ENCODE measurements around the gene KLHDC8A. TPM values are rescaled to one million over a fixed set of nuclear protein-coding genes. Genes with fewer than 3 reads are reported as not detected.

Gene KLHDC8A
- total and polyA plus RNA-seq, 2 of the 13 experiments (the other 11 are each of a cell fraction or from before 2014, with no cell fraction given), result not detected

- TF ChIP-seq DZIP1 (CRISPR knock-in tag; IDR thresholded peaks at IDR 0.05) (no peak), ZNF460 (CRISPR knock-in tag; IDR thresholded peaks at IDR 0.05; ENCODE audit: borderline replicate concordance) (no peak), HMG20B (CRISPR knock-in tag; conservative IDR thresholded peaks at IDR 0.05) (no peak), KDM3A (CRISPR knock-in tag; IDR thresholded peaks at IDR 0.05; ENCODE audit: low read depth) (0 out of 2 replicates have a peak, but pooled peaks have one; percentile 50), SIX4 (CRISPR knock-in tag; IDR thresholded peaks at IDR 0.05) (no peak), SIN3B (IDR thresholded peaks at IDR 0.05; ENCODE audit: low read length) (no peak), ATM (IDR thresholded peaks at IDR 0.05; ENCODE audit: borderline replicate concordance) (no peak), RAD21 (CRISPR knock-in tag; IDR thresholded peaks at IDR 0.05) (peak; percentile 81), GZF1 (CRISPR knock-in tag; IDR thresholded peaks at IDR 0.05) (no peak), ZNF777 (CRISPR knock-in tag; IDR thresholded peaks at IDR 0.05) (no peak), ESRRA (CRISPR knock-in tag; IDR thresholded peaks at IDR 0.05; ENCODE audit: low read depth) (no peak), KLF16 (CRISPR knock-in tag; IDR thresholded peaks at IDR 0.05) (0 out of 4 replicates have a peak, but pooled peaks of 1 of the 2 experiments have one; percentile 26), CHD4 (IDR thresholded peaks at IDR 0.05; ENCODE audit: borderline replicate concordance, low read length) (no peak), ZNF576 (CRISPR knock-in tag; IDR thresholded peaks at IDR 0.05) (no peak), ZNF335 (CRISPR knock-in tag; IDR thresholded peaks at IDR 0.05) (no peak), XRCC5 (optimal IDR thresholded peaks at IDR 0.05; ENCODE audit: low read length) (peak; percentile 98), KMT2A (CRISPR knock-in tag; IDR thresholded peaks at IDR 0.05) (no peak), SP140L (CRISPR knock-in tag; IDR thresholded peaks at IDR 0.05; ENCODE audit: borderline replicate concordance) (no peak), TFE3 (CRISPR knock-in tag; IDR thresholded peaks at IDR 0.05) (no peak), CBX5 (CRISPR knock-in tag; IDR thresholded peaks at IDR 0.05; ENCODE audit: borderline replicate concordance) (0 out of 2 replicates have a peak, but pooled peaks have one; percentile 48), GFI1 (CRISPR knock-in tag; IDR thresholded peaks at IDR 0.05; ENCODE audit: borderline replicate concordance) (no peak), ZNF556 (CRISPR knock-in tag; IDR thresholded peaks at IDR 0.05; ENCODE audit: borderline replicate concordance) (no peak), DMAP1 (CRISPR knock-in tag; IDR thresholded peaks at IDR 0.05) (no peak)
- TF ChIP-seq, protein P1, sequence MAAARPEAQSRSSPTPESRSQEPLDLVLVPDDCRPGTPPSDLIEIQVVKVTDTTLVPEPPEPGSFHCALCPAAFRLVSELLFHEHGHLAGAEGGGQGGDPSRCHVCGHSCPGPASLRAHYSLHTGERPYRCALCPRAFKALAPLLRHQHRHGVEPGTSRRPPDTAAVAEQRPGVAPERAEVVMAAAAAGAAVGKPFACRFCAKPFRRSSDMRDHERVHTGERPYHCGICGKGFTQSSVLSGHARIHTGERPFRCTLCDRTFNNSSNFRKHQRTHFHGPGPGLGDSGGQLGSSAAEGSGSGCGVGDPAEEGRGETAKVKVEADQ (CRISPR knock-in tag; IDR thresholded peaks at IDR 0.05; ENCODE audit: borderline replicate concordance), result no peak
- TF ChIP-seq, protein P2, sequence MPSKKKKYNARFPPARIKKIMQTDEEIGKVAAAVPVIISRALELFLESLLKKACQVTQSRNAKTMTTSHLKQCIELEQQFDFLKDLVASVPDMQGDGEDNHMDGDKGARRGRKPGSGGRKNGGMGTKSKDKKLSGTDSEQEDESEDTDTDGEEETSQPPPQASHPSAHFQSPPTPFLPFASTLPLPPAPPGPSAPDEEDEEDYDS (CRISPR knock-in tag; IDR thresholded peaks at IDR 0.05), result no peak
- TF ChIP-seq, protein P3, sequence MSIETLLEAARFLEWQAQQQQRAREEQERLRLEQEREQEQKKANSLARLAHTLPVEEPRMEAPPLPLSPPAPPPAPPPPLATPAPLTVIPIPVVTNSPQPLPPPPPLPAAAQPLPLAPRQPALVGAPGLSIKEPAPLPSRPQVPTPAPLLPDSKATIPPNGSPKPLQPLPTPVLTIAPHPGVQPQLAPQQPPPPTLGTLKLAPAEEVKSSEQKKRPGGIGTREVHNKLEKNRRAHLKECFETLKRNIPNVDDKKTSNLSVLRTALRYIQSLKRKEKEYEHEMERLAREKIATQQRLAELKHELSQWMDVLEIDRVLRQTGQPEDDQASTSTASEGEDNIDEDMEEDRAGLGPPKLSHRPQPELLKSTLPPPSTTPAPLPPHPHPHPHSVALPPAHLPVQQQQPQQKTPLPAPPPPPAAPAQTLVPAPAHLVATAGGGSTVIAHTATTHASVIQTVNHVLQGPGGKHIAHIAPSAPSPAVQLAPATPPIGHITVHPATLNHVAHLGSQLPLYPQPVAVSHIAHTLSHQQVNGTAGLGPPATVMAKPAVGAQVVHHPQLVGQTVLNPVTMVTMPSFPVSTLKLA (IDR thresholded peaks at IDR 0.05), result no peak
Measured at GRCh38 chr1:205335692-205336091, 21.0 kb downstream of the KLHDC8A start (continued).

Measured in HepG2 (cell line).